ENCODE results near the gene BMPR1A.

The BMPR1A gene

GRCh38 chr10:86970982-86971231 lies 214.5 kb downstream of the BMPR1A start:
- Histone ChIP-seq H4K20me1 (ENCODE audit: insufficient read depth, low read length) (no peaks in the 10 kb centered on the region), H3K79me2 (ENCODE audit: low read length) (peaks cover 47% of the 10 kb centered on the region), H3K27me3 (ENCODE audit: low read depth, low read length) (no peaks in the 10 kb centered on the region), H2AFZ (ENCODE audit: low read depth, low read length) (no peak overlapping the region), H3K4me1 (ENCODE audit: low read length) (peaks cover 48% of the 10 kb centered on the region), H3K9me3 (ENCODE audit: insufficient read depth, low read length) (no peaks in the 10 kb centered on the region), H3K27ac (ENCODE audit: low read length) (peak overlapping the region; percentile 100), H3K4me2 (ENCODE audit: low read length) (peak overlapping the region; percentile 85), H3K36me3 (replicated peaks; ENCODE audit: low read depth, low read length) (peaks cover 16% of the 10 kb centered on the region), H3K4me3 (ENCODE audit: low read length) (peak overlapping the region; percentile 98), H3K9ac (ENCODE audit: low read length) (peak overlapping the region; percentile 100)
- TF ChIP-seq CTCF (IDR thresholded peaks at IDR 0.05; ENCODE audit: low read depth, low read length) = no peak
- TF ChIP-seq EZH2phosphoT487 (IDR thresholded peaks at IDR 0.05; ENCODE audit: low read depth) = no peak

GRCh38 chr10:86971232-86971991 lies 215.0 kb downstream of the BMPR1A start:
- H3K4me1 ChIP-seq (ENCODE audit: low read length) = peaks cover 43% of the 10 kb centered on the region
- H3K36me3 ChIP-seq (replicated peaks; ENCODE audit: low read depth, low read length) = peaks cover 16% of the 10 kb centered on the region
- peak overlapping the region; percentile 100 for H3K9ac ChIP-seq (ENCODE audit: low read length)
- peak overlapping the region; percentile 17; the same call in 1 of the 2 replicates for H2AFZ ChIP-seq (ENCODE audit: low read depth, low read length)
- H3K27ac ChIP-seq (ENCODE audit: low read length) = peak overlapping the region; percentile 100
- H3K4me2 ChIP-seq (ENCODE audit: low read length) = peak overlapping the region; percentile 85
- TF ChIP-seq EZH2phosphoT487 (IDR thresholded peaks at IDR 0.05; ENCODE audit: low read depth) (no peak), CTCF (IDR thresholded peaks at IDR 0.05; ENCODE audit: low read depth, low read length) (0 out of 2 replicates have a peak, but pooled peaks have one; percentile 4)
- peaks cover 47% of the 10 kb centered on the region for H3K79me2 ChIP-seq (ENCODE audit: low read length)
- no peaks in the 10 kb centered on the region for H4K20me1 ChIP-seq (ENCODE audit: insufficient read depth, low read length)
- peak overlapping the region; percentile 98 for H3K4me3 ChIP-seq (ENCODE audit: low read length)
- H3K9me3 ChIP-seq (ENCODE audit: insufficient read depth, low read length) = no peaks in the 10 kb centered on the region
- no peaks in the 10 kb centered on the region for H3K27me3 ChIP-seq (ENCODE audit: low read depth, low read length)

GRCh38 chr10:86972613-86973380 lies 216.4 kb downstream of the BMPR1A start:
- Histone ChIP-seq H2AFZ (ENCODE audit: low read depth, low read length) (no peak overlapping the region), H3K36me3 (replicated peaks; ENCODE audit: low read depth, low read length) (peaks cover 14% of the 10 kb centered on the region), H3K4me1 (ENCODE audit: low read length) (peaks cover 29% of the 10 kb centered on the region), H3K27me3 (ENCODE audit: low read depth, low read length) (no peaks in the 10 kb centered on the region), H3K79me2 (ENCODE audit: low read length) (peaks cover 34% of the 10 kb centered on the region), H3K4me2 (ENCODE audit: low read length) (no peak overlapping the region), H3K27ac (ENCODE audit: low read length) (no peak overlapping the region), H3K4me3 (ENCODE audit: low read length) (no peak overlapping the region), H3K9ac (ENCODE audit: low read length) (no peak overlapping the region), H4K20me1 (ENCODE audit: insufficient read depth, low read length) (no peaks in the 10 kb centered on the region), H3K9me3 (ENCODE audit: insufficient read depth, low read length) (no peaks in the 10 kb centered on the region)
- TF ChIP-seq EZH2phosphoT487 (IDR thresholded peaks at IDR 0.05; ENCODE audit: low read depth) (no peak), CTCF (IDR thresholded peaks at IDR 0.05; ENCODE audit: low read depth, low read length) (no peak)

GRCh38 chr10:86974484-86974883 lies 218.1 kb downstream of the BMPR1A start:
- H3K4me3 ChIP-seq (ENCODE audit: low read length) = no peak overlapping the region
- no peaks in the 10 kb centered on the region for H4K20me1 ChIP-seq (ENCODE audit: insufficient read depth, low read length)
- no peaks in the 10 kb centered on the region for H3K27me3 ChIP-seq (ENCODE audit: low read depth, low read length)
- H3K36me3 ChIP-seq (replicated peaks; ENCODE audit: low read depth, low read length) = peaks cover 6% of the 10 kb centered on the region
- TF ChIP-seq CTCF (IDR thresholded peaks at IDR 0.05; ENCODE audit: low read depth, low read length) (no peak), EZH2phosphoT487 (IDR thresholded peaks at IDR 0.05; ENCODE audit: low read depth) (no peak)
- H3K27ac ChIP-seq (ENCODE audit: low read length) = no peak overlapping the region
- peaks cover 15% of the 10 kb centered on the region for H3K4me1 ChIP-seq (ENCODE audit: low read length)
- H3K79me2 ChIP-seq (ENCODE audit: low read length) = peaks cover 17% of the 10 kb centered on the region
- no peak overlapping the region for H3K4me2 ChIP-seq (ENCODE audit: low read length)
- H3K9ac ChIP-seq (ENCODE audit: low read length) = no peak overlapping the region
- no peaks in the 10 kb centered on the region for H3K9me3 ChIP-seq (ENCODE audit: insufficient read depth, low read length)
- no peak overlapping the region for H2AFZ ChIP-seq (ENCODE audit: low read depth, low read length)

All from OCI-LY3 (cell line).